Measurements from ENCODE around the gene ZNF766.

The ZNF766 gene

DNA sequence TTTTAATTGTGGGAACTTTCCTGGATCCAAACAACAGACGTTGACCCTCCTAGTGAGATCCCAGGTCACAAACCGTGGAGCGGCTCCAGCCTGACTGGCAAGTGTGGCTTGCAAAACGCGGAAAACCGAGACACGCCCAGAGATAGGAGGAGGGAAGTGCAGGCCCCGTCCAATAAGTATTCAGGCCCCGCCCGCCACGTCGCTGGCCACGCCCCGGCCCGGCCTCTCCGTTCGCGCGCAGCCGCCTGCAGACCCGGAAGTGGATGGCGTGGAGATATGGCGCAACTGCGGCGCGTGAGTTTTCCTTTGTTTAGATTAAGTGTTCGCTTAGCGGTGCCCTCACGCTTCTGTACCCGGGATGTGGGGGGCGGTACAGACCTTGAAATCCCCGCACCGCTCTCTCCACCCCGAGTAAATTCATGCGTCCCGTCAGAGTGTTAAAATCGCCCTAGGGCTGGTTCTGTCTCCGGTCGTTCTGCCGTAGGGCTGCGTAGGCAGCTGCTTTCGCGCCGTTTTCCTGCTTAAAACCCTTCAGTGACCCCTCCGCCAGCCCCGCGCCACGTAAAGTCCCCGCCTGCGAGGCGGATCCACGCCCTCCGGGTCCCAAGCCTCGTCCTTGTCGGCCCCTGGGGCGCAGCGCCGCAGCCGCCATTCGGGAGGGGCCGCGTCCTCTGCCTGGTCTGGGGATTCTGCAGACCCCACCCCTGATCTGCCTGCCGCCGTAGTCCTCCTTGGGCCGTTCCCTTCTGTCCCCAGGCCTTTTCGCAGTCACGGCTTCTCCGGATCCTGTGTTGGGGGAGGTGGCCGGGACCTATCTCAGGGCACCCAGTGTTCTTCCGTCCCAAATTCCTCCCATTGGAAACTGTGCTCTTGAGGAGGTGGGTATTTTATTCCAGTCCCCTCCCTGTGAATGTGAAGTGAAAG is at the start of gene ZNF766:
ZNF766 (plus strand) TSS at position 250 of the 924 bp plus-strand sequence; CDS start at position 277, 27 bp downstream.
- no peak; the same call in none of the 2 replicates for TF ChIP-seq GATA2 (IDR thresholded peaks at IDR 0.05; ENCODE audit: low read depth, low read length)
- no peak for TF ChIP-seq GATA3 (IDR thresholded peaks at IDR 0.05; ENCODE audit: low read depth, low read length)

DNA sequence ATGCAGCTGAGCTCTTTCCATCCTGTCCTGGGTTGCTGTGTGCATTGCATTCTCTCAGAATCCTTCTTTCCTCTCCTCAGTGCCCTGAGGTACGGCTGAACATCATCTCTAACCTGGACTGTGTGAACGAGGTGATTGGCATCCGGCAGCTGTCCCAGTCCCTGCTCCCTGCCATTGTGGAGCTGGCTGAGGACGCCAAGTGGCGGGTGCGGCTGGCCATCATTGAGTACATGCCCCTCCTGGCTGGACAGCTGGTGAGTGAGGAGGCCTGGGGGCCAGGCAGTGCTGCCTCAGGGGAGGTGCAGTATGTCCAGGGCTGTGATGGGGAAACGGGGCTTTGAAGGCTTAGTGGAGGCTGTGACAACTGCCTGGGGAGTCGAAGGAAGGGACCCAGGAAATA is 49.8 kb upstream of the ZNF766 start:
- TF ChIP-seq GATA2 (IDR thresholded peaks at IDR 0.05; ENCODE audit: low read depth, low read length) (no peak), GATA3 (IDR thresholded peaks at IDR 0.05; ENCODE audit: low read depth, low read length) (no peak)

DNA sequence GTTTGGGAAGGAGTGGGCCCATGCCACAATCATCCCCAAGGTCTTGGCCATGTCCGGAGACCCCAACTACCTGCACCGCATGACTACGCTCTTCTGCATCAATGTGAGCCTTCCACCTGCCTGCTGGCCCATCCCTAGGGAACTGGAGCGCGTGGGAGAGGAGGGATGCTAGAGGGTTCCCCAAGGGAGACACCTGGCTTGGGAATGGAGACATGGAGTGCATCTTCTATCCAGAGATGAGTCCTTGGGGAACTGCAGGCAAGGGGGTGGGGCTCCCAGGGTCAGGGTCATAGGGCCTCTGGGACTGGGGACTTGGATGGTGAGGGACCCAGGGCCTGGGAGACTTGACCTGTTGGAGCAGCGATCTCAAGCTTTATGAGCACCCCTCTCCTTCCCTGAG is 48.4 kb upstream of the ZNF766 start:
- TF ChIP-seq GATA3 (IDR thresholded peaks at IDR 0.05; ENCODE audit: low read depth, low read length) (no peak), GATA2 (IDR thresholded peaks at IDR 0.05; ENCODE audit: low read depth, low read length) (no peak)

DNA sequence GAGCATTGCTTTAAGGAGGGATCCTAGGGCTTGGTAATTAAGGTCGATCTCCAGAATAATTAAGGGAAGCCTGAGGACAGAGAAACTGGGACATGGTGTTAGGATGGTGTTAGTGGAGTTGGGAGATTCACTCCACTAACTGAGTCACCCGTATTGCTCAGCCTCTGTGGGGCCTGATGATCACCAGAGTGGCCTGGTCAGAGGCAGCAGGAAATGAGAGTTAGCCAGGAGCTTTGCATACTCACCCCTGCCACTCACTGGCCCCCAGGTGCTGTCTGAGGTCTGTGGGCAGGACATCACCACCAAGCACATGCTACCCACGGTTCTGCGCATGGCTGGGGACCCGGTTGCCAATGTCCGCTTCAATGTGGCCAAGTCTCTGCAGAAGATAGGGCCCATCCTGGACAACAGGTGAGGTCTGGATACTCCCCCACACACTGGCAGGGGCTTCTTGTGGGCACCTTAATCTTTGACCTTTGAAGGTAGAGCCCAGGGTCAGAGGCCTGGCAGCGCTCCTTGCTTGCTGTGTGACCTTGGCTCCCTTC is 47.5 kb upstream of the ZNF766 start:
- no peak for TF ChIP-seq GATA3 (IDR thresholded peaks at IDR 0.05; ENCODE audit: low read depth, low read length)
- TF ChIP-seq GATA2 (IDR thresholded peaks at IDR 0.05; ENCODE audit: low read depth, low read length): no peak

DNA sequence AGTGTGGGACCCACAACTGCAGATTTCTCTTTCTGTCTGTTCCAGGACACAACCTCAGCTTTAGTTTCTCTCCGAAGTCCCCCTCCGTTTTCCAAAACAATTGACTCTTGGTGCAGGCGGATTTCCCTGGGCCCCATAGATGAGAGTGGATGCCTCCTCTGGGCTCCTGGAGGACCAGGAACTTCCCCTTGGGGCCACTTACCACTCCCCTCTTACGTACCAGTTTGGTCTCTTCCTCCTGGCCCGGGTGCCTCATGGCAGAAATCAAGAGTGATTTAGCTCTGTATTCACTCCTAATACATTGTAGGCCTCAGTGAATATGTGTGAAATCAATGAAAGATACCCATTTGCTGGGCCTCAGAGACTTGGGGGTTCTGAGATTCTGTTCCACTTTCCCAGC is 45.2 kb upstream of the ZNF766 start:
- TF ChIP-seq GATA3 (IDR thresholded peaks at IDR 0.05; ENCODE audit: low read depth, low read length) (no peak), GATA2 (IDR thresholded peaks at IDR 0.05; ENCODE audit: low read depth, low read length) (no peak)

DNA sequence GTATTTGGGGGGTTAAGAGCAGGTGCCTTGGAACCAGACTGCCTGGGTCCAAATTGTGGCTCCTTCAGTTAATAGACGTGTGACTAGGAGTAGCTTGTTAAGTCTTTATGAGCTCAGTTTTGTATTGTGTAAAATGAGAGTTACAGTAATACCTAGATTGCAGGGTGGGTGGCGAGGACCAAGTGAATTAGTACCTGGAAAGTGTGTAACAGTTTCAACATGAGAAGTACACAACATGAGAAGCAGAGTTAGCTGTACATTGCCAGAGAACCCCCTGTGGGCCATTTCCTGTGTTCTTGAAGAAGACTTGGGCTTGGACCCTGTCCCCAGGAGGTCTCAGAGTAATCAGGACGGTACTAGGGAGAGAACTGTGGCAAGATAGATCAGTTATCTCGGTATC is 42.7 kb upstream of the ZNF766 start:
- TF ChIP-seq GATA2 (IDR thresholded peaks at IDR 0.05; ENCODE audit: low read depth, low read length): no peak
- no peak for TF ChIP-seq GATA3 (IDR thresholded peaks at IDR 0.05; ENCODE audit: low read depth, low read length)

DNA sequence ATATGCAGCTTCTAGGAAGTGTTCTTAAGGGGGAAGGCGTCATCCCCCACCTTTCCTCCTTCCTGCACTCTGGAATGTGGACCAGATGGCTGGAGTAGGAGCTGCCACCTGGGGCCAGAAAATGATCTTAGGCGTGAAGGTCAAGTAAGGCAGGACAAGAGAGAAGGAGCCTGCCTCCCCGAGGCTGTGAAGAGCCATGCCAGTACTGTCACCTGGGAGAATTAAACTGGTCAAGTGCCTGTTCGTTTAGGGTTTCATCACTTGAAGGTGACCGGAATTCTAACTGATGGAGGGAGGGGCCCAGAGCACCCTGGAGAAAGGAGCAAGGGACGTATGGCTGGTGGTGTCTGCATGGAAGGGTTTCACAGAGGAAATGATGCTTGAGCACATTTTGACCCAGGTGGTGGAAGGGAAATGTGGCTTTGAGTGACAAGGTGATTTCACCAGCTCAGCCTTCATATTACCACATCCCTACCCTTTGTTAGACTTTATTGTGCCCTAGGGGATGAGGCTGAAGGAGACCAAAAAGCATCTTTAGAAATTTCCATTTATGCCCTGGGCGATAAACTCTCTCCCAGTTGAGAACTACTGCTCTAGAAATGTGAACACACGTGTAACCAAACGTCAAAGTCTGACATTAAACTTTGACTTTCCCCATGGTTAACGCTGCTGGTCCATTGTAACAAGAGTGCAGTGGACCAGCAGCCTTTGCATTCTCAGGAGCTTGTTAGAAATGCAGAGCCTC is 42.0 kb upstream of the ZNF766 start:
- TF ChIP-seq GATA3 (IDR thresholded peaks at IDR 0.05; ENCODE audit: low read depth, low read length) (no peak), GATA2 (IDR thresholded peaks at IDR 0.05; ENCODE audit: low read depth, low read length) (no peak)

DNA sequence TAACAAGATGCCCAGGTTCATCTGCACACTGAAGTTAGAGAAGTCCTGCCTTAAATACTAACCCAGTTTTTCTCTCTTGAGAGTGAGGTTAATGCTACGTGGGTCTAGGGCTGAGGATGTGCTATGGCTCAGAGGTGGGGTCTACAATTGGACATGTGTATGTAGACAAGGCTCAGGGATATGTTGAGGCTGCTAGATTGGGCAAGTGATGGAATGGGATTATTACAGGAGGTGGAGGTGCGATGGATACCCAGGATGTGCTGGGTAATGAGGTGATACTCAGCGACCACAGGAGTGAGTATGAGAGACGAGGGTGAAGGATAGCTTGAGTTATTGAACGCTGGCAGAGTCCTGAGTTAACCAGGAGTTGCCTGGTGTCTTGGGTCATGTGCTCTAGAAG is 41.4 kb upstream of the ZNF766 start:
- no peak for TF ChIP-seq GATA2 (IDR thresholded peaks at IDR 0.05; ENCODE audit: low read depth, low read length)
- TF ChIP-seq GATA3 (IDR thresholded peaks at IDR 0.05; ENCODE audit: low read depth, low read length): no peak

DNA sequence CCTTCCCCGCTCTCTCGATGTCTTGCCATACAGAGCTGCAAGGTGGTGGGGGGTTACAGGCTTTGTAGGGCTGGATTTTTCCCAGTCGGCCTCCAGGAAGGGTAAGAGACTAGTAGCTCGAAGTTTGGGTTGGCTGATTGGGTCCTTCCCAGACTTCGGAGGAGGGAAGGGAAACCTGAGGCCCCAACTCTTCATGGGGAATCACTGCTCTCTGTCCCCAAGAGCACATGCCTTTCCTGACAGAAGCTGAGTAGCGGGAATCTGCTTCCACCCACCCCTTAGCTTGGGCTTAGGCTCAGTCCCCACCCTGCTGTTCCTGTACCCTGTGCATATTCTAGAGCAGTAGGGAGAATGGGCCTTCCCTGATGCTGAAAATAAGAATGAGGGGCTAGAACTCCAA is 39.9 kb upstream of the ZNF766 start:
- TF ChIP-seq GATA3 (IDR thresholded peaks at IDR 0.05; ENCODE audit: low read depth, low read length) (no peak), GATA2 (IDR thresholded peaks at IDR 0.05; ENCODE audit: low read depth, low read length) (no peak)

DNA sequence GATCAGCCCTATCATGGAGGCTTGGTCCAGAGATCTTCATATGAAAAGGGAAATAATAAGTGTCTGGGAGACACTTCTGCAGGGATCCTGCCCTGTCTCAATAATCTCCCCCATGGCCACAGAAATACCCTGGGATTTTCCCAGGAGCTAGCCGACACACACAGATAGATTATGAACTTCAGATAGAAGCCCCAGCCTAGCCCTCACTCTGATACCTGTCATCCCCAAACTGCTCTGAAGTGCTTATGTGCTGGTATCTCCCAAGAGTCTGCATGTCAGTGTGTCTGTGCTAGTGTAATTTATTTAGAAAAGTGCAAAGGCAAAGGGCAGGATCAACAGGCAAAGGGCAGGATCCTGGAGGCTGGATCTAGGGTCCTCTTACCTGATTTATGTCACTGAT is 38.7 kb upstream of the ZNF766 start:
- TF ChIP-seq GATA2 (IDR thresholded peaks at IDR 0.05; ENCODE audit: low read depth, low read length) (no peak), GATA3 (IDR thresholded peaks at IDR 0.05; ENCODE audit: low read depth, low read length) (no peak)

DNA sequence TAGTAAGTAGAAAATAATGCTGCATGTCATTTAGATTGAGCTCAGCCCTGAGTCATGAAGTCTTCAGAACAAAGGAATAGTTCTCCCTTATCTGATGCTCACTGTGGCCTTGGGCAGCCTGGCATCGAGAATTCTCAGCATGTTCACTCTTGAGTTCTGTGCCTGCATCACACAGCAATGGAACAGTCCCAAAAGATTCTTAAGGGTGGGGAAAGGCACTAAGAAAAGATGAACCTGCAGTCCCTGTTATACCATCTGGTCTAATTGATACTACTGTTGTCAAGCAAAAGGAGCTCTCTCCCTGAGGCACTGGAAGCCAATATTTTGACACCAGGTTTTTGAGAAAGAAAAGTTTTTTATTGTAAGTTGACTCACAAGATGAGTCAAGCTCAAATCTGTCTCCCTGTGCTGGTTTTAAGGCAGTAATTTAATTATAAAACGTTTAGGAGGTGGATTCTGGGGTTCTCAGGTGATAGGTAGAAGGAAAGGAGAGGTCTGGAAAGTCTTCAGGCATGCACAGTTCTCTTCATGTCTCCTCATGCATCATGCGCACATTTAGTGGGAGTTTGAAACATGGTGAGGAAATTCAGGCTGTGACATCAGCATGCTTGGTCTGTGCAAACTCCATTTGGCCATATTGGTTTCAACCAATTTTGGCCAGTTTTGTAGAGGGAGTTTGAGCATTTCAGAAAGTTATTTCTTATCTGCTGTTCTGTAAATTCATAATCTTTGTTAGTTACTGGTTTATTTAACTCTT is 38.1 kb upstream of the ZNF766 start:
- TF ChIP-seq GATA3 (IDR thresholded peaks at IDR 0.05; ENCODE audit: low read depth, low read length) (no peak), GATA2 (IDR thresholded peaks at IDR 0.05; ENCODE audit: low read depth, low read length) (no peak)

DNA sequence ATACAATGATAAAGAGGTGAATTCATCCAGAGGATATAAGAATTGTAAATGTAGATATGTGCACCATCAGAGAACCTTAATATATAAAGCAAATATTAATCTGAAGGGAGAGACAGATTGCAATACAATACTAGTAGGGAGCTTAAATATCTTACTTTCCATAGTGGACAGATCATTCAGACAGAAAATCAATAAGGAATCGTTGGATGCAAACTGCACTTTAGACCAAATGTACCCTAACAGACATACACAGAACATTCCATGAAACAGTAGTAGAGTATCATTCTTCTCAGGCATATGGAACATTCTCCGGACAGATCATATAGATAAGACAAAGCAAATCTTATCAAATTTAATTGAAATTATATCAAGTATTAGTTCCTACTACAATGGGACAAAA is 35.0 kb upstream of the ZNF766 start:
- no peak for TF ChIP-seq GATA2 (IDR thresholded peaks at IDR 0.05; ENCODE audit: low read depth, low read length)
- TF ChIP-seq GATA3 (IDR thresholded peaks at IDR 0.05; ENCODE audit: low read depth, low read length): no peak

DNA sequence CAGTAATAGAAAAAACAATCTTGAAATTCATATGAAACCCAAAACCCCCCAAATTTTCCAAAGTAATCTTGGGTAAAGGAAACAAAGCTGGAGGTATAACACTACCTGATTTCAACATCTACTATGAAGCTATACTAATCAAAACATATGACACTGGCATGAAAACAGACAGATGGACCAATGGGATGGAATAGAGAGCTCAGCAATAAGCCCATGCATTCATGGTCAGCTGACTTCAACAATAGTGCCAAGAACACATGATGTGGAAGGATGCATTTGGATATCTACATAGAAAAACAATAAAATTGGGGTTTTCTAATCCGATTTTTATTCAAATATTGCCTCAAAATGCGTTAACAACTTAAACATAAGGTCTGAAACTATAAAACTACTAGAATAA is 32.2 kb upstream of the ZNF766 start:
- TF ChIP-seq GATA2 (IDR thresholded peaks at IDR 0.05; ENCODE audit: low read depth, low read length) (no peak), GATA3 (IDR thresholded peaks at IDR 0.05; ENCODE audit: low read depth, low read length) (no peak)
